H1 (cell line): Measurements from ENCODE around the gene KCNMB1. TPM values are rescaled to one million over a fixed set of nuclear protein-coding genes. Genes with fewer than 3 reads are reported as not detected.

Source experiments
- CTCF ChIA-PET: fragments of 300-600 bp; sonication (Branson Sonifier 250); formaldehyde crosslinking; loops from one replicate; lab custom pipeline; 2021; ENCODE audit not compliant: partially characterized antibody; lab: Charles Lee
- POLR2A ChIA-PET: fragments of 300-600 bp; sonication (Branson Sonifier 250); formaldehyde crosslinking; loops from one replicate; lab custom pipeline; 2021; ENCODE audit warnings: inconsistent platforms; ENCODE audit not compliant: partially characterized antibody; lab: Charles Lee
- DNase-seq, 2 experiments: peaks; one replicate each; pipeline versions ENCODE4 v3.0.0 to v3.0.0-alpha.2; 2010 to 2022; ENCODE audit warnings: low spot score in 2 of 2, low read depth in 1 of 2, mixed read lengths in 1 of 2
- FAIRE-seq: peaks from 2 replicates; lab custom pipeline; 2011; peaks lifted over from hg19 to GRCh38; lab: Jason Lieb, UNC
- H2AFZ ChIP-seq: 2 replicates; pipeline ENCODE4 v1.8.1; 2012; ENCODE audit warnings: low read length, inconsistent platforms
- H2AK5ac ChIP-seq: 2 replicates; pipeline ENCODE4 v1.6.1; 2013; ENCODE audit warnings: low read depth, low read length
- H2BK120ac ChIP-seq: replicated peaks from 2 replicates; pipeline ENCODE3; 2013; ENCODE audit warnings: low read depth, low read length, inconsistent platforms
- H2BK12ac ChIP-seq: 2 replicates; pipeline ENCODE4 v1.6.1; 2013; ENCODE audit warnings: low read depth, low read length
- H2BK15ac ChIP-seq: 2 replicates; pipeline ENCODE4 v1.6.1; 2013; ENCODE audit warnings: low read length
- H2BK20ac ChIP-seq: 2 replicates; pipeline ENCODE4 v1.6.1; 2013; ENCODE audit warnings: low read length
- H2BK5ac ChIP-seq: 2 replicates; pipeline ENCODE4 v1.6.1; 2013; ENCODE audit warnings: low read depth, low read length
- H3K14ac ChIP-seq: 2 replicates; pipeline ENCODE4 v1.6.1; 2013; ENCODE audit warnings: inconsistent platforms; ENCODE audit not compliant: insufficient read length
- H3K18ac ChIP-seq: 2 replicates; pipeline ENCODE4 v1.6.1; 2013; ENCODE audit warnings: low read length; ENCODE audit errors: extremely low read depth
- H3K23ac ChIP-seq: 2 replicates; pipeline ENCODE4 v1.6.1; 2013; ENCODE audit warnings: inconsistent platforms; ENCODE audit not compliant: insufficient read length
- H3K23me2 ChIP-seq: 2 replicates; pipeline ENCODE4 v1.6.1; 2013; ENCODE audit warnings: low read depth, low read length
- H3K27ac ChIP-seq: 2 replicates; pipeline ENCODE4 v1.6.1; 2011; ENCODE audit warnings: low read depth, low read length, inconsistent platforms
- H3K27me3 ChIP-seq, 4 experiments: replicated peaks in 1 of 4; 1 replicate in 1 of 4; 2 replicates in 3 of 4; pipeline versions ENCODE4 v1.6.1 to v1.8.1; 2011 to 2013; ENCODE audit warnings: low read length in 3 of 4, mild to moderate bottlenecking in 3 of 4, inconsistent platforms in 2 of 4, mixed read lengths in 2 of 4, moderate library complexity in 1 of 4; ENCODE audit not compliant: control insufficient read depth in 3 of 4, insufficient read depth in 3 of 4; ENCODE audit errors: extremely low read depth in 1 of 4
- H3K36me3 ChIP-seq, 4 experiments: 2 replicates each; pipeline versions ENCODE4 v1.6.1 to v1.8.1; 2011 to 2013; ENCODE audit warnings: mild to moderate bottlenecking in 4 of 4, low read length in 3 of 4, moderate library complexity in 2 of 4, control low read depth in 1 of 4, inconsistent platforms in 1 of 4; ENCODE audit not compliant: insufficient read depth in 4 of 4, control insufficient read depth in 2 of 4
- H3K4ac ChIP-seq: replicated peaks from 2 replicates; pipeline ENCODE3; 2013; ENCODE audit warnings: low read length, low read depth, mixed read lengths, inconsistent platforms; ENCODE audit not compliant: insufficient read length
- H3K4me1 ChIP-seq, 4 experiments: replicated peaks in 1 of 4; 1 replicate in 1 of 4; 2 replicates in 3 of 4; pipeline versions ENCODE4 v1.6.1 to v1.8.1; 2011 to 2013; ENCODE audit warnings: low read length in 3 of 4, inconsistent platforms in 2 of 4, mixed read lengths in 1 of 4; ENCODE audit not compliant: insufficient read depth in 4 of 4, control insufficient read depth in 3 of 4
- H3K4me2 ChIP-seq, 2 experiments: 2 replicates each; pipeline versions ENCODE4 v1.6.1 to v1.8.1; 2011 to 2013; ENCODE audit warnings: low read depth in 2 of 2, low read length in 2 of 2, control low read depth in 1 of 2, inconsistent platforms in 1 of 2, mild to moderate bottlenecking in 1 of 2; ENCODE audit not compliant: insufficient read depth in 1 of 2
- H3K4me3 ChIP-seq, 4 experiments: fragments of 200-600, 300-600 bp in 1 of 4; sonication (generic), shearing (Covaris generic), sonication (Bioruptor Twin) in 1 of 4; 2 replicates each; pipeline versions ENCODE4 v1.5.1 to v1.8.1; 2011 to 2016; ENCODE audit warnings: low read length in 4 of 4, low read depth in 3 of 4, control low read depth in 2 of 4, inconsistent platforms in 2 of 4, mild to moderate bottlenecking in 2 of 4, mixed read lengths in 1 of 4, moderate library complexity in 1 of 4; ENCODE audit not compliant: insufficient read depth in 2 of 4; ENCODE audit errors: extremely low read depth in 1 of 4
- H3K56ac ChIP-seq: replicated peaks from 2 replicates; pipeline ENCODE3; 2013; ENCODE audit warnings: low read depth, mild to moderate bottlenecking, mixed read lengths, low read length, inconsistent platforms; ENCODE audit not compliant: insufficient read length
- H3K79me1 ChIP-seq: 2 replicates; pipeline ENCODE4 v1.6.1; 2013; ENCODE audit warnings: low read depth, low read length, control low read depth
- H3K79me2 ChIP-seq, 2 experiments: 2 replicates each; pipeline versions ENCODE4 v1.6.1 to v1.8.1; 2012 to 2013; ENCODE audit warnings: low read length in 2 of 2, mild to moderate bottlenecking in 2 of 2, inconsistent platforms in 1 of 2; ENCODE audit not compliant: insufficient read depth in 2 of 2, control insufficient read depth in 1 of 2
- H3K9ac ChIP-seq, 4 experiments: replicated peaks in 1 of 4; 1 replicate in 1 of 4; 2 replicates in 3 of 4; pipeline versions ENCODE4 v1.6.1 to v1.8.1; 2011 to 2013; ENCODE audit warnings: low read depth in 3 of 4, low read length in 3 of 4, control low read depth in 2 of 4, mild to moderate bottlenecking in 2 of 4, moderate library complexity in 2 of 4, inconsistent platforms in 1 of 4; ENCODE audit errors: extremely low read depth in 1 of 4
- H3K9me3 ChIP-seq, 2 experiments: 2 replicates each; pipeline versions ENCODE4 v1.6.1 to v1.8.1; 2012 to 2013; ENCODE audit warnings: mild to moderate bottlenecking in 2 of 2, moderate library complexity in 2 of 2, control low read depth in 1 of 2, inconsistent platforms in 1 of 2, low read depth in 1 of 2, low read length in 1 of 2, mixed read lengths in 1 of 2; ENCODE audit not compliant: insufficient read depth in 2 of 2
- H4K20me1 ChIP-seq, 2 experiments: replicated peaks in 1 of 2; 2 replicates each; pipeline versions ENCODE3 to v1.8.1; 2011 to 2013; ENCODE audit warnings: inconsistent platforms in 2 of 2, low read length in 2 of 2, mild to moderate bottlenecking in 1 of 2; ENCODE audit not compliant: insufficient read depth in 2 of 2, control insufficient read depth in 1 of 2
- H4K5ac ChIP-seq: 2 replicates; pipeline ENCODE4 v1.6.1; 2013; ENCODE audit warnings: low read length, low read depth, mixed read lengths, inconsistent platforms; ENCODE audit not compliant: insufficient read length
- H4K8ac ChIP-seq: 2 replicates; pipeline ENCODE4 v1.8.0; 2013; ENCODE audit warnings: mild to moderate bottlenecking, moderate library complexity, low read length, inconsistent platforms; ENCODE audit not compliant: insufficient read depth; ENCODE audit errors: extremely low read depth
- H4K91ac ChIP-seq: replicated peaks from 2 replicates; pipeline ENCODE3; 2013; ENCODE audit warnings: low read length, mixed read lengths, inconsistent platforms; ENCODE audit not compliant: insufficient read length
- BCL11A ChIP-seq, 2 experiments: IDR thresholded peaks; one replicate each; pipeline ENCODE4 v1.6.1; 2011; ENCODE audit warnings: low read depth in 2 of 2, low read length in 2 of 2, mild to moderate bottlenecking in 2 of 2
- CBX8 ChIP-seq: fragments of 300-800, 300-1000 bp; sonication (generic); IDR thresholded peaks from 2 replicates; pipeline ENCODE4 v1.7.1; 2016; ENCODE audit warnings: low read depth, low read length, borderline replicate concordance
- CEBPB ChIP-seq: IDR thresholded peaks from 2 replicates; pipeline ENCODE4 v1.6.1; 2012; ENCODE audit warnings: low read depth, low read length
- CTBP2 ChIP-seq: IDR thresholded peaks from 2 replicates; pipeline ENCODE4 v1.7.0; 2011; ENCODE audit warnings: borderline replicate concordance, mild to moderate bottlenecking, moderate library complexity, mixed read lengths, low read length; ENCODE audit not compliant: insufficient read depth, insufficient read length
- EGR1 ChIP-seq: IDR thresholded peaks from 2 replicates; pipeline ENCODE4 v1.6.1; 2011; ENCODE audit warnings: low read depth, low read length, borderline replicate concordance
- HDAC6 ChIP-seq: IDR thresholded peaks from one replicate; pipeline ENCODE4 v1.7.1; 2012; ENCODE audit warnings: low read depth, mild to moderate bottlenecking, inconsistent platforms, low read length, moderate library complexity
- JUN ChIP-seq: IDR thresholded peaks from 2 replicates; pipeline ENCODE4 v1.6.1; 2011; ENCODE audit warnings: low read depth, mild to moderate bottlenecking, improper control_type of control experiment, low read length
- KDM4A ChIP-seq: IDR thresholded peaks from one replicate; pipeline ENCODE4 v1.7.1; 2012; ENCODE audit warnings: low read depth, mild to moderate bottlenecking, moderate library complexity, low read length, inconsistent platforms; ENCODE audit not compliant: severe bottlenecking
- MAFK ChIP-seq: IDR thresholded peaks from 2 replicates; pipeline ENCODE4 v1.6.1; 2012; ENCODE audit warnings: low read depth, mild to moderate bottlenecking, improper control_type of control experiment, low read length
- POLR2A ChIP-seq, 2 experiments: IDR thresholded peaks; 1 replicate in 1 of 2; 2 replicates in 1 of 2; pipeline ENCODE4 v1.6.1; 2011; ENCODE audit warnings: low read depth in 2 of 2, low read length in 2 of 2, mild to moderate bottlenecking in 2 of 2; ENCODE audit errors: control extremely low read depth in 1 of 2
- RXRA ChIP-seq: IDR thresholded peaks from 2 replicates; pipeline ENCODE4 v1.6.1; 2011; ENCODE audit warnings: low read depth, mild to moderate bottlenecking, low read length, moderate library complexity; ENCODE audit not compliant: insufficient read depth
- SIRT6 ChIP-seq: IDR thresholded peaks from one replicate; pipeline ENCODE4 v1.7.1; 2012; ENCODE audit warnings: low read length, inconsistent platforms
- SIX5 ChIP-seq: IDR thresholded peaks from 2 replicates; pipeline ENCODE4 v1.6.1; 2011; ENCODE audit warnings: mild to moderate bottlenecking, low read depth, low read length
- TEAD4 ChIP-seq: IDR thresholded peaks from 2 replicates; pipeline ENCODE4 v1.6.1; 2012; ENCODE audit warnings: low read depth, low read length, inconsistent platforms, mixed read lengths
- YY1 ChIP-seq: IDR thresholded peaks from 2 replicates; pipeline ENCODE4 v1.6.1; 2011; ENCODE audit warnings: low read depth, mild to moderate bottlenecking, low read length
- ZNF274 ChIP-seq: IDR thresholded peaks from 2 replicates; pipeline ENCODE4 v1.7.0; 2012; ENCODE audit warnings: low read length, borderline replicate concordance; ENCODE audit errors: extremely low read depth
- WGBS, 2 experiments: shearing (Covaris generic) in 1 of 2; methylation state at CpG; one replicate each; pipeline versions ENCODE4 v1.1.6 to v1.1.7; 2013 to 2015; ENCODE audit warnings: low lambda C conversion rate in 2 of 2, mixed read lengths in 2 of 2, inconsistent platforms in 1 of 2, low coverage in 1 of 2, missing lambda C conversion rate in 1 of 2; ENCODE audit not compliant: insufficient replicate concordance in 2 of 2, insufficient coverage in 1 of 2, insufficient read length in 1 of 2; ENCODE audit errors: extremely low coverage in 1 of 2, missing lambda C conversion rate in 1 of 2; 5-methylcytosine and 5-hydroxymethylcytosine counted together
- polyA plus RNA-seq, 7 experiments: library from polyadenylated mRNA; depleted of rRNA in 3 of 7; stranded (reverse) in 5 of 7; unstranded in 2 of 7; fragments of >200 nt in 5 of 7; fragments of 200-250 nt in 2 of 7; gene quantifications; 1 replicate in 5 of 7; 2 replicates in 1 of 7; 4 replicates in 1 of 7; pipeline versions ENCODE4 v1.2.1 to v1.2.3, GENCODE V29; 2011 to 2013; ENCODE audit warnings: missing spikeins in 2 of 7, mixed read lengths in 2 of 7
- total RNA-seq: library from RNA; stranded (reverse); fragmentation: NEBNext Ultra II Directional; extraction: Animal tissue kit (Norgen Biotek cat#: 25700); gene quantifications from 2 replicates; pipeline ENCODE4 v1.2.1, GENCODE V29; 2021

KCNMB1 gene
- total and polyA plus RNA-seq, 2 of the 8 experiments (the other 6 are each of a cell fraction or from before 2014, with no cell fraction given), result 0.08 to 0.19 TPM

DNA sequence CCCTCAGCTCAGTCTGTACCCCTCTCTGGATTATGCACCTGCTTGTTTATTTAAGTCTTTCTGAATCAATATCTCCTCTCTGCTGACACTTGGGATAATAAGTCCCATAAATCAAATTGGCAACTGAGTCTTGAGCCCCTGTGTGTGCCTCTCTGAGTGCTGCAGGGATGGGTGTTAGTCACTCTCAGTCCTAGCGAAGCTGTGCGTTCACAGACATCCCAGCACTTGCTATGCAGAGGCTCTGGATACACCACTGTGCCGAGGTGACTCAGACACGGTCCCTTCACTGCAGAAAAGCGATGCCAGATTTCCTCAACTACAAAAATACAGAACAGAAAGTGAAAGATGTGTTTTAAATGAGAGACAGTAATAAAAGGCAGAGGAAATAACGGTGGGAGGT lies 4.1 kb upstream of the KCNMB1 start:
- Histone ChIP-seq H3K56ac (no peak overlapping the region), H3K4me3 (no peak overlapping the region), H2AFZ (no peak overlapping the region), H3K14ac (no peak overlapping the region), H2BK120ac (no peak overlapping the region), H4K91ac (no peak overlapping the region), H3K79me2 (no peaks in the 10 kb centered on the region), H2BK5ac (no peak overlapping the region), H3K36me3 (no peaks in the 10 kb centered on the region), H3K4me1 (peaks cover 6 to 38% (median 19%) of the 10 kb centered on the region in 4 experiments), H3K23me2 (no peaks in the 10 kb centered on the region), H4K20me1 (no peaks in the 10 kb centered on the region), H3K4me2 (no peak overlapping the region), H3K79me1 (no peaks in the 10 kb centered on the region), H3K27me3 (no peaks in the 10 kb centered on the region), H3K27ac (no peak overlapping the region), H3K4ac (no peak overlapping the region), H2AK5ac (no peak overlapping the region), H4K8ac (no peak overlapping the region), H2BK20ac (no peak overlapping the region; the same call in 1 of the 2 replicates), H3K23ac (no peak overlapping the region), H2BK12ac (no peak overlapping the region), H4K5ac (no peak overlapping the region), H2BK15ac (no peak overlapping the region), H3K9ac (no peak overlapping the region), H3K18ac (no peak overlapping the region), H3K9me3 (no peaks in the 10 kb centered on the region)
- FAIRE-seq (no peak), DNase-seq (no peak)
- CTCF ChIA-PET, result interaction anchor here (1.5 kb wide), 1 partner anchor 31 kb away, joined by 4 read pairs; no protein-coding TSS in a partner anchor
- POLR2A ChIA-PET, result interaction anchor here (1.1 kb wide), 1 partner anchor 10 kb away, joined by 3 read pairs; no protein-coding TSS in a partner anchor
- WGBS, 2 experiments, result 89 to 100% methylated on average over 1 to 6 of the region's 6 CpGs
- no peak for TF ChIP-seq CTBP2
- no peak for TF ChIP-seq YY1
- no peak for TF ChIP-seq KDM4A
- TF ChIP-seq RXRA, result no peak
- TF ChIP-seq SIX5, result no peak
- TF ChIP-seq CBX8, result no peak
- TF ChIP-seq ZNF274, result no peak
- TF ChIP-seq SIRT6, result no peak
- TF ChIP-seq HDAC6, result no peak
- no peak for TF ChIP-seq POLR2A (IDR thresholded peaks at IDR 0.05; ENCODE audit: control extremely low read depth in 1 of 2, low read depth in 2 of 2, low read length in 2 of 2)
- TF ChIP-seq BCL11A (IDR thresholded peaks at IDR 0.05; ENCODE audit: low read depth in 2 of 2, low read length in 2 of 2), result no peak
- no peak for TF ChIP-seq TEAD4
- no peak for TF ChIP-seq MAFK
- no peak for TF ChIP-seq JUN
- TF ChIP-seq EGR1, result no peak
- no peak for TF ChIP-seq CEBPB
